NB4 (cell line): ENCODE measurements around the gene PRMT7.
A peak's percentile ranks its signal among the peaks of the same experiment; 100 is the strongest.

ENCODE experiments used
- DNase-seq: peaks from one replicate; pipeline ENCODE4 v3.0.0; 2010; ENCODE audit warnings: low read depth
- H3K4me3 ChIP-seq: one replicate; pipeline ENCODE4 v1.5.1; 2011; ENCODE audit warnings: mild to moderate bottlenecking, low read depth, low read length, moderate library complexity
- CTCF ChIP-seq: IDR thresholded peaks from one replicate; pipeline ENCODE4 v1.5.1; 2012; ENCODE audit warnings: low read depth, low read length
- MAX ChIP-seq: IDR thresholded peaks from 2 replicates; pipeline ENCODE4 v1.6.1; 2011; ENCODE audit warnings: low read depth, low read length
- MYC ChIP-seq: IDR thresholded peaks from 2 replicates; pipeline ENCODE4 v1.6.1; 2011; ENCODE audit warnings: low read depth, low read length
- POLR2A ChIP-seq: IDR thresholded peaks from 2 replicates; pipeline ENCODE4 v1.6.1; 2011; ENCODE audit warnings: mild to moderate bottlenecking; ENCODE audit not compliant: insufficient read length; ENCODE audit errors: extremely low read depth

The PRMT7 gene

GRCh38 chr16:68310774-68311511 lies at the start of gene PRMT7, which contains the start of gene SLC7A6OS:
Gene PRMT7 (plus strand): TSS chr16:68311019. CDS start chr16:68315980, 4,961 bp downstream.
Gene SLC7A6OS (minus strand): TSS chr16:68310946. CDS start chr16:68310926, 20 bp downstream.
- H3K4me3 ChIP-seq: peak within 1 kb of the TSS; percentile 97
- DNase-seq: peak; percentile 98
- TF ChIP-seq MAX (peak; percentile 88), POLR2A (no peak), CTCF (no peak), MYC (peak; percentile 70)

- H3K4me3 ChIP-seq: peak overlapping the region; percentile 54
- no peak for DNase-seq
- TF ChIP-seq POLR2A: no peak
- no peak for TF ChIP-seq MAX
- no peak for TF ChIP-seq CTCF
- no peak for TF ChIP-seq MYC
Observed at GRCh38 chr16:68263559-68264127, 47.2 kb upstream of the PRMT7 start.

GRCh38 chr16:68264128-68265077 lies 46.4 kb upstream of the PRMT7 start, which contains the start of gene SLC7A6:
Gene SLC7A6 (plus strand): TSS chr16:68264526. CDS start chr16:68274727, 10,201 bp downstream.
- TF ChIP-seq CTCF: peak; percentile 72
- TF ChIP-seq POLR2A: peak; percentile 55
- TF ChIP-seq MAX: peak; percentile 50
- TF ChIP-seq MYC: peak; percentile 31; the same call in 1 of the 2 replicates
- DNase-seq: peak; percentile 88
- peak within 1 kb of the TSS; percentile 87 for H3K4me3 ChIP-seq

- TF ChIP-seq MAX: no peak; the same call in 1 of the 2 replicates
- no peak for TF ChIP-seq MYC
- no peak for TF ChIP-seq CTCF
- TF ChIP-seq POLR2A: no peak
- H3K4me3 ChIP-seq: peak overlapping the region; percentile 87
- DNase-seq: peak; percentile 87
Observed at GRCh38 chr16:68265078-68265920, 45.5 kb upstream of the PRMT7 start.
